K562 (cell line): ENCODE measurements around the gene PLXNB1. TPM values are rescaled to one million over a fixed set of nuclear protein-coding genes. Genes with fewer than 3 reads are reported as not detected.

ENCODE experiments used
- ATAC-seq: fragments of 200-7000 bp; cut with Tn5 transposase; 3 replicates; pipeline ENCODE4 v1.9.1; 2020; ENCODE audit warnings: moderate library complexity
- BruUV-seq: library from RNA; stranded (reverse); fragments of 400-500 nt; replicated peaks from 2 replicates; lab custom pipeline; 2021; lab: Mats Ljungman, UMichigan
- CTCF ChIA-PET: fragments of 300-600 bp; formaldehyde crosslinking; extraction: SDS; loops from one replicate; lab custom pipeline; 2021; ENCODE audit warnings: low intra/inter-chr PET ratio; lab: Yijun Ruan, JAX
- POLR2A ChIA-PET: fragments of 300-600, 350-650 bp; sonication (Branson Sonifier 250); formaldehyde crosslinking; extraction: SDS; loops from one replicate; lab custom pipeline; 2021; ENCODE audit warnings: antibody characterized with exemption, inconsistent platforms; lab: Yijun Ruan, JAX
- DNase-seq, 4 experiments: peaks; one replicate each; pipeline versions ENCODE4 v3.0.0 to v3.0.0-alpha.2; 2011 to 2018; ENCODE audit warnings: low spot score in 3 of 4, mixed read lengths in 3 of 4; ENCODE audit errors: extremely low read depth in 1 of 4
- FAIRE-seq: peaks from 2 replicates; lab custom pipeline; 2011; peaks lifted over from hg19 to GRCh38; lab: Jason Lieb, UNC
- H2AFZ ChIP-seq: 2 replicates; pipeline ENCODE4 v1.6.0; 2011; ENCODE audit warnings: low read depth, low read length, control low read depth, inconsistent platforms
- H3K27ac ChIP-seq: fragments of 200-600 bp; 3 replicates; pipeline ENCODE4 v1.8.0; 2011; ENCODE audit warnings: low read depth, mild to moderate bottlenecking, control low read depth, inconsistent platforms, low read length, moderate library complexity, mixed read lengths; ENCODE audit errors: extremely low read depth
- H3K27me3 ChIP-seq, 2 experiments: fragments of 300-600 bp in 1 of 2; 2 replicates in 1 of 2; 3 replicates in 1 of 2; pipeline versions ENCODE4 v1.6.0 to v1.8.0; 2011; ENCODE audit warnings: inconsistent platforms in 2 of 2, low read length in 2 of 2, mild to moderate bottlenecking in 1 of 2, mixed read lengths in 1 of 2, moderate library complexity in 1 of 2; ENCODE audit not compliant: control insufficient read depth in 2 of 2, insufficient read depth in 2 of 2
- H3K36me3 ChIP-seq: fragments of 300-600 bp; 3 replicates; pipeline ENCODE4 v1.8.0; 2011; ENCODE audit warnings: mild to moderate bottlenecking, low read length, inconsistent platforms; ENCODE audit not compliant: control insufficient read depth, insufficient read depth
- H3K4me1 ChIP-seq, 2 experiments: fragments of 200-600 bp in 1 of 2; replicated peaks in 1 of 2; 2 replicates in 1 of 2; 3 replicates in 1 of 2; pipeline versions ENCODE4 v1.5.1 to v1.8.0; 2011; ENCODE audit warnings: inconsistent platforms in 2 of 2, low read length in 2 of 2, mild to moderate bottlenecking in 1 of 2, mixed read lengths in 1 of 2, moderate library complexity in 1 of 2; ENCODE audit not compliant: control insufficient read depth in 2 of 2, insufficient read depth in 2 of 2
- H3K4me2 ChIP-seq: 2 replicates; pipeline ENCODE4 v1.6.1; 2011; ENCODE audit warnings: low read length, control low read depth, inconsistent platforms, mixed read lengths; ENCODE audit not compliant: insufficient read depth
- H3K4me3 ChIP-seq: fragments of 200-600 bp; sonication (generic), shearing (Covaris generic); 2 replicates; pipeline ENCODE4 v1.5.1; 2016; ENCODE audit warnings: control low read depth, inconsistent platforms
- H3K79me2 ChIP-seq: fragments of 200-600 bp; 3 replicates; pipeline ENCODE4 v1.8.0; 2011; ENCODE audit warnings: low read length, inconsistent platforms; ENCODE audit not compliant: control insufficient read depth, insufficient read depth
- H3K9ac ChIP-seq, 2 experiments: 2 replicates each; pipeline versions ENCODE4 v1.6.0 to v1.6.1; 2011; ENCODE audit warnings: low read depth in 2 of 2, low read length in 2 of 2, control low read depth in 1 of 2, inconsistent platforms in 1 of 2, mild to moderate bottlenecking in 1 of 2, mixed read lengths in 1 of 2; ENCODE audit not compliant: insufficient read depth in 1 of 2
- H3K9me1 ChIP-seq: one replicate; pipeline ENCODE4 v1.6.0; 2011; ENCODE audit warnings: inconsistent platforms, mild to moderate bottlenecking, low read length, moderate library complexity; ENCODE audit not compliant: control insufficient read depth, insufficient read depth
- H3K9me3 ChIP-seq: replicated peaks from 2 replicates; pipeline ENCODE4 v1.5.1; 2011; ENCODE audit warnings: low read depth, low read length, inconsistent platforms; ENCODE audit not compliant: control insufficient read depth, insufficient read depth
- H4K20me1 ChIP-seq: replicated peaks from 2 replicates; pipeline ENCODE4 v1.6.1; 2011; ENCODE audit warnings: low read length, inconsistent platforms, mixed read lengths; ENCODE audit not compliant: control insufficient read depth, insufficient read depth
- CBFA2T2 ChIP-seq: fragments of 450-650 bp; conservative IDR thresholded peaks from 2 replicates; pipeline ENCODE4 v1.6.1; 2017; ENCODE audit warnings: mild to moderate bottlenecking
- CREB1 ChIP-seq, 2 experiments: sonication (generic) in 1 of 2; formaldehyde crosslinking in 1 of 2; IDR thresholded peaks; 2 replicates each; pipeline versions ENCODE4 v1.6.1 to v1.8.0; 2012 to 2022; ENCODE audit warnings: inconsistent platforms in 1 of 2, mild to moderate bottlenecking in 1 of 2, missing genetic modification reagents in 1 of 2, moderate library complexity in 1 of 2
- E2F4 ChIP-seq: sonication (generic); formaldehyde crosslinking; IDR thresholded peaks from 2 replicates; pipeline ENCODE4 v1.8.0; 2022; ENCODE audit warnings: mild to moderate bottlenecking, low read depth, missing genetic modification reagents
- ESRRA ChIP-seq: fragments of 450-650 bp; IDR thresholded peaks from 2 replicates; pipeline ENCODE4 v1.6.1; 2014; ENCODE audit warnings: low read depth, mild to moderate bottlenecking, moderate library complexity, borderline replicate concordance
- HDGF ChIP-seq: fragments of 450-650 bp; IDR thresholded peaks from 2 replicates; pipeline ENCODE4 v1.6.1; 2016
- TFAP4 ChIP-seq: sonication (generic); formaldehyde crosslinking; IDR thresholded peaks from 2 replicates; pipeline ENCODE4 v1.8.0; 2022; ENCODE audit warnings: missing genetic modification reagents, mild to moderate bottlenecking, moderate library complexity, borderline replicate concordance
- WHSC1 ChIP-seq: IDR thresholded peaks from one replicate; pipeline ENCODE4 v1.6.1; 2012; ENCODE audit warnings: low read length, control low read depth, inconsistent platforms
- ZNF146 ChIP-seq: IDR thresholded peaks from one replicate; pipeline ENCODE4 v1.6.1; 2018; ENCODE audit warnings: missing compliant biosample characterization; ENCODE audit not compliant: unreplicated experiment
- ZNF655 ChIP-seq: fragments of 250-450 bp; sonication (Bioruptor Pico); IDR thresholded peaks from 2 replicates; pipeline ENCODE4 v1.5.0; 2021
- WGBS: fragments of 100-300 bp; shearing (Covaris generic); methylation state at CpG from one replicate; pipeline ENCODE4 v1.1.6; 2016; ENCODE audit warnings: low coverage, mixed read lengths; ENCODE audit not compliant: insufficient coverage; ENCODE audit errors: missing lambda C conversion rate; 5-methylcytosine and 5-hydroxymethylcytosine counted together
- in situ Hi-C: fragments of 300-500 bp; cut with MboI; formaldehyde crosslinking; loops from 4 replicates; pipeline ENCODE4 v1.15.0; 2018; ENCODE audit warnings: inconsistent platforms, mixed read lengths
- intact Hi-C: fragments of 100-400 bp; cut with micrococcal nuclease; formaldehyde crosslinking; loops from 2 replicates; pipeline ENCODE4 v1.14.2; 2022
- polyA plus RNA-seq, 8 experiments: library from polyadenylated mRNA; depleted of rRNA in 4 of 8; stranded (reverse) in 5 of 8; unstranded in 3 of 8; fragments of >200 nt; fragmentation: Nextera tagmentation in 2 of 8; fragmentation: Illumina TruSeq in 1 of 8; extraction: Ambion mirVana in 2 of 8; extraction: Trizol in 1 of 8; gene quantifications; 2 replicates each; pipeline versions ENCODE4 v1.2.1 to v1.2.3, GENCODE V29; 2011 to 2014; ENCODE audit warnings: inconsistent platforms in 1 of 8, missing spikeins in 1 of 8
- total RNA-seq, 7 experiments: library from RNA; depleted of rRNA in 6 of 7; stranded (reverse); fragments of >200 nt in 6 of 7; fragmentation: Illumina TruSeq in 2 of 7; extraction: Trizol in 2 of 7; gene quantifications; 2 replicates each; pipeline versions ENCODE4 v1.2.1 to v1.2.3, GENCODE V29; 2011 to 2021; ENCODE audit warnings: low replicate concordance in 1 of 7

PLXNB1 gene
- total and polyA plus RNA-seq, 9 of the 15 experiments (the other 6 are each of a cell fraction or from before 2014, with no cell fraction given), result 0.17 to 17.4 (median 6.0) TPM

DNA sequence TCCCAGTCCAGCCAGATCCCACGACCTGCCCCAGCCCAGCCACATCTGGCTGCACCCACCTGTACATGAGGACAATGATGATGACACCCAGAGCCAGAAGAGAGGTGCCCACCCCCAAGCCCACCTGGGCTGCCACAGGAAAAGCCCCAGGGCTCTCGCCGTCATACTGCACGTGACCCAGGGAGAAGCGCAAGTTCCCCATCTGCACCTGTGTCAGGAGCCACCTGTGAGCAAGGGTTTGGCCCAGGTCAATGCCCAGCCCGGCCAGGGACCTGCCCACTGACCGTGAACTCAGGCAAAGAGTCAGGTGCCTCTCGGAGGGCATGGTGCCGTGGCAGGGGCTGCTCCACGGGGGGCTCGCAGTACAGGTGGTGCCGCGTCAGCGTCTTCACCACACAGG lies 16.3 kb downstream of the PLXNB1 start:
- Histone ChIP-seq H3K4me3 (no peak overlapping the region), H3K36me3 (no peaks in the 10 kb centered on the region), H2AFZ (no peak overlapping the region), H3K4me1 (peaks cover 0 to 11% of the 10 kb centered on the region in 2 experiments; a peak in 2 of 5 replicates), H3K9ac (peak overlapping the region in 1 of 2 experiments; percentile 52; a peak in 1 of 4 replicates), H3K27me3 (no peaks in the 10 kb centered on the region), H3K27ac (no peak overlapping the region), H3K4me2 (no peak overlapping the region), H3K9me3 (no peaks in the 10 kb centered on the region), H4K20me1 (0 out of 2 replicates have a peak, but pooled peaks cover 3% of the 10 kb centered on the region), H3K79me2 (no peaks in the 10 kb centered on the region), H3K9me1 (no peaks in the 10 kb centered on the region)
- 66% methylated on average over 10 of the region's 14 CpGs for WGBS
- ATAC-seq, result no peak
- CTCF ChIA-PET, result no interaction called here
- in situ Hi-C loops, result no loop called here
- no peak for FAIRE-seq
- TF ChIP-seq ZNF146 (CRISPR knock-in tag) (no peak), TFAP4 (CRISPR knock-in tag) (no peak), HDGF (no peak), CREB1 (IDR thresholded peaks at IDR 0.05) (no peak), CREB1 (CRISPR knock-in tag; IDR thresholded peaks at IDR 0.05) (no peak), WHSC1 (no peak), CBFA2T2 (no peak), ZNF655 (no peak), ESRRA (no peak), E2F4 (CRISPR knock-in tag) (no peak)
- POLR2A ChIA-PET, result no interaction called here
- intact Hi-C loops, result no loop called here
- no peak for DNase-seq
- no TSS peak for BruUV-seq
